Lung (tissue), 12 donors: ENCODE data around the gene FAM83E. TPM values are rescaled to one million over a fixed set of nuclear protein-coding genes. Genes with fewer than 3 reads are reported as not detected.

Experiments
- ATAC-seq: fragments of 200-7000 bp; cut with Tn5 transposase; one replicate; pipeline ENCODE4 v1.9.1; 2020; ENCODE audit warnings: moderate number of reproducible peaks; ENCODE audit not compliant: insufficient read depth, low FRiP score
- DNase-seq, 3 donors: peaks; one replicate each; pipeline ENCODE4 v3.0.0-alpha.2; 2013 to 2017
- H3K27ac ChIP-seq, 2 donors: one replicate each; pipeline ENCODE4 v1.5.1; 2013; ENCODE audit warnings: mild to moderate bottlenecking in 2 of 2, moderate library complexity in 2 of 2, control low read depth in 1 of 2, inconsistent platforms in 1 of 2, low read depth in 1 of 2, low read length in 1 of 2
- H3K27me3 ChIP-seq, 3 donors: one replicate each; pipeline ENCODE4 v1.5.1; 2013; ENCODE audit warnings: low read length in 2 of 3; ENCODE audit not compliant: control insufficient read depth in 3 of 3, insufficient read depth in 3 of 3
- H3K36me3 ChIP-seq, 4 donors: one replicate each; pipeline ENCODE4 v1.5.1; 2013; ENCODE audit warnings: low read length in 4 of 4, mild to moderate bottlenecking in 1 of 4, moderate library complexity in 1 of 4; ENCODE audit not compliant: control insufficient read depth in 4 of 4, insufficient read depth in 4 of 4
- H3K4me1 ChIP-seq, 5 donors: one replicate each; pipeline ENCODE4 v1.5.1; 2013; ENCODE audit warnings: low read length in 5 of 5, mild to moderate bottlenecking in 2 of 5, moderate library complexity in 1 of 5; ENCODE audit not compliant: control insufficient read depth in 5 of 5, insufficient read depth in 5 of 5
- H3K4me3 ChIP-seq: one replicate; pipeline ENCODE4 v1.5.1; 2013; ENCODE audit warnings: mild to moderate bottlenecking, control low read depth, moderate library complexity
- H3K9ac ChIP-seq, 2 donors: one replicate each; pipeline ENCODE4 v1.5.1; 2013; ENCODE audit warnings: low read length in 2 of 2, control low read depth in 1 of 2; ENCODE audit not compliant: insufficient read depth in 1 of 2
- H3K9me3 ChIP-seq, 4 donors: one replicate each; pipeline ENCODE4 v1.5.1; 2013; ENCODE audit warnings: low read length in 3 of 4, mild to moderate bottlenecking in 1 of 4, moderate library complexity in 1 of 4; ENCODE audit not compliant: control insufficient read depth in 4 of 4, insufficient read depth in 3 of 4
- CTCF ChIP-seq: IDR thresholded peaks from 2 replicates; pipeline ENCODE4 v1.5.1; 2012; ENCODE audit warnings: mild to moderate bottlenecking; ENCODE audit errors: control extremely low read depth, extremely low read depth
- WGBS, 2 donors: extraction: QIAGEN DNeasy Blood & Tissue Kit; methylation state at CpG; one replicate each; pipeline ENCODE4 v1.1.7; 2013; 5-methylcytosine and 5-hydroxymethylcytosine counted together
- polyA plus RNA-seq, 2 donors: library from polyadenylated mRNA; stranded (reverse); fragments of 200-250 nt; gene quantifications; one replicate each; pipeline ENCODE4 v1.2.1, GENCODE V29; 2013
- total RNA-seq, 2 donors: library from RNA; depleted of rRNA in 1 of 2; stranded (reverse); fragments of >200 nt in 1 of 2; gene quantifications; one replicate each; pipeline ENCODE4 v1.2.1, GENCODE V29; 2014 to 2021
- donor health status: control.
- donor health status: control.
- donor health status: Bipolar disorder and iron deficiency.
- donor health status: healthy.
- donor health status: DM: yes; HTN: yes; CAD: no.

FAM83E gene
- total and polyA plus RNA-seq, 4 donors: 22.2 to 43.8 (median 36.7) TPM

GRCh38 chr19:48571378-48572162 lies 43.3 kb downstream of the FAM83E start:
- ATAC-seq (no peak), DNase-seq (peak; percentile 56 to 60 (median 59))
- 54 to 65% methylated on average over 5 of the region's 5 CpGs for WGBS, 2 donors
- Histone ChIP-seq H3K4me1 (peaks cover 0 to 8% (median 0%) of the 10 kb centered on the region in 5 donors), H3K27ac (peak overlapping the region in 1 of 2 donors; percentile 9), H3K27me3 (no peaks in the 10 kb centered on the region), H3K36me3 (no peaks in the 10 kb centered on the region), H3K9me3 (no peaks in the 10 kb centered on the region), H3K4me3 (no peak overlapping the region), H3K9ac (no peak overlapping the region)
- no peak for TF ChIP-seq CTCF

- DNase-seq: peak in 1 of 3 donors; percentile 24
- H3K4me3 ChIP-seq: no peak overlapping the region
- H3K9me3 ChIP-seq: no peaks in the 10 kb centered on the region
- peaks cover 0 to 8% (median 0%) of the 10 kb centered on the region in 5 donors for H3K4me1 ChIP-seq
- H3K9ac ChIP-seq: no peak overlapping the region
- H3K36me3 ChIP-seq: no peaks in the 10 kb centered on the region
- H3K27me3 ChIP-seq: no peaks in the 10 kb centered on the region
- WGBS, 2 donors: 54 to 60% methylated on average over 11 of the region's 11 CpGs
- H3K27ac ChIP-seq: no peak overlapping the region
- ATAC-seq: no peak
- no peak for TF ChIP-seq CTCF
Observed at GRCh38 chr19:48569814-48570213, 45.1 kb downstream of the FAM83E start.

- DNase-seq (peak; percentile 23 to 55 (median 54)), ATAC-seq (peak; percentile 87)
- no peak overlapping the region for H3K4me3 ChIP-seq
- 8 to 9% methylated on average over 19 of the region's 19 CpGs for WGBS, 2 donors
- TF ChIP-seq CTCF: no peak
- peaks cover 0 to 8% (median 0%) of the 10 kb centered on the region in 5 donors for H3K4me1 ChIP-seq
- peak overlapping the region in 1 of 2 donors; percentile 2 for H3K9ac ChIP-seq
- H3K9me3 ChIP-seq: no peaks in the 10 kb centered on the region
- H3K27ac ChIP-seq: peak overlapping the region; percentile 6 to 54
- H3K27me3 ChIP-seq: no peaks in the 10 kb centered on the region
- no peaks in the 10 kb centered on the region for H3K36me3 ChIP-seq
Observed at GRCh38 chr19:48568345-48568886, 46.5 kb downstream of the FAM83E start.
